NCI-H748 (cell line): ENCODE data around the gene BUD31.
"Not testable (repeated sequence)": the region's sequence is repeated elsewhere in the genome, so short reads cannot be mapped to it uniquely, and the experiment has no call there.

Source experiments
- DNase-seq: peaks from one replicate; lab custom pipeline; 2025; ENCODE audit not compliant: unreplicated experiment; lab: John Stamatoyannopoulos, UW

Gene BUD31

DNA sequence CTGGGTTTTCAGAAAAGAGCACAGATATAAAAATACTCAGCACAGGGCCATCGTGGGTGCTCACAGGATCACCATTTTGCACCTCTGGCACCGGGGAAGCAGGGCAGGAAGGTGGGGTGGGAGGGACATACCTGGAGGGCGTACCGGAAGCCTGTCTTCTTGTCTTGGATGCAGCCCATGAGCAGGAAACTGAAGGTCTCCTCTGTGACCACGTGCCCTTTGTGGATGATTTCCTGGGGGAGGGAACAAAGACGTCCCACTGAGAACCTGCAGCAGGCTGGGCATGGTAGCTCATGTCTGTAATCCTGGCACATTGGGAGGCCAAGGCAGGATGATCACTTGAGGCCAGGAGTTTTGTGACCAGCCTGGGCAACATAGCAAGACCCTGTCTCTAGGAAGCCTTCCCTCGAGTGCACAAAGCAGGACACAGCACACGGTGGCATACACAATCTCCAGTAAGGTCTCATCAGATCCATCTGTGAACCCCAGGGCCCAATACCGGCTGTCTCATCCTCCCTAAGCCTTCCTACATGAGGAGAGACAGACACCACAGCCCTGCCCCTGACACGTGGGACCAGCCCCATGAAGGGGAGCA is 20.3 kb downstream of the BUD31 start:
- no peak for DNase-seq

DNA sequence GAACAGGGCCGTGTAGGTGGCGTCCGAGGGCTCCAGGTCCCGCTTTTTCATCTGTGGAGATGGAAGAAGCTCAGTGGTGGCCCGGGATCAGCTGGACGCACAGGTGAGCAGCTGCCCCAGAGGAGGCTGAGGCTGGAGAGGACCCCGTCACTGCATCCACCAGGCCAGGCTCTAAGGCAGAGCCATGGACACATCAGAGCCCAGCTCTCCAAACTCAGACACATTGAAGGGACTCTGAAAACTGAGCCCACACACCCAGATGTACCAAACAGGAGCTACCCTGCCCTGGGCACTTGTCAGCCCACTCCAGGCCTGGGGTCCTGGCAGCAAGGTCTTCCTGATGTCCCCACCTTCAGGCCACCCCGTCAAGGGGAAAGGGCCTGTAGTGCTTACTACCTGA is 21.0 kb downstream of the BUD31 start:
- DNase-seq: no peak

DNA sequence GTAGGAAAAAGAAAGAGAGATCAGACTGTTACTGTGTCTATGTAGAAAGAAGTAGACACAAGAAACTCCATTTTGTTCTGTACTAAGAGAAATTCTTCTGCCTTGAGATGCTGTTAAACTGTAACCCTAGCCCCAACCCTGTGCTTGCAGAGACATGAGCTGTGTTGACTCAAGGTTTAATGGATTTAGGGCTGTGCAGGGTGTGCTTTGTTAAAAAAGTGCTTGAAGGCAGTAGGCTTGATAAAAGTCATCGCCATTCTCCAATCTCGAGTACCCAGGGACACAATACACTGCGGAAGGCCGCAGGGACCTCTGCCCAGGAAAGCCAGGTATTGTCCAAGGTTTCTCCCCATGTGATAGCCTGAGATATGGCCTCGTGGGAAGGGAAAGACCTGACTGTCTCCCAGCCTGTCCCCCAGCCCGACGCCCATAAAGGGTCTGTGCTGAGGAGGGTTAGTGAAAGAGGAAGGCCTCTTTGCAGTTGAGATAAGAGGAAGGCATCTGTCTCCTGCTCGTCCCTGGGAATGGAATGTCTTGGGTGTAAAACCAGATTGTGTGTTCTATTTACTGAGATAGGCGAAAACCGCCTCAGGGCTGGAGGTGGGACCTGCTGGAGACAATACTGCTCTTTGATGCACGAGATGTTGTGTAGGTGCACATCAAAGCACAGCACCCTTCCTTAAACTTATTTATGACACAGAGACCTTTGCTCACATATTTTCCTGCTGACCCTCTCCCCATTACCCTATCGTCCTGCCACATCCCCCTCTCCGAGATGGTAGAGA is 23.2 kb downstream of the BUD31 start:
- DNase-seq: not testable (repeated sequence)

DNA sequence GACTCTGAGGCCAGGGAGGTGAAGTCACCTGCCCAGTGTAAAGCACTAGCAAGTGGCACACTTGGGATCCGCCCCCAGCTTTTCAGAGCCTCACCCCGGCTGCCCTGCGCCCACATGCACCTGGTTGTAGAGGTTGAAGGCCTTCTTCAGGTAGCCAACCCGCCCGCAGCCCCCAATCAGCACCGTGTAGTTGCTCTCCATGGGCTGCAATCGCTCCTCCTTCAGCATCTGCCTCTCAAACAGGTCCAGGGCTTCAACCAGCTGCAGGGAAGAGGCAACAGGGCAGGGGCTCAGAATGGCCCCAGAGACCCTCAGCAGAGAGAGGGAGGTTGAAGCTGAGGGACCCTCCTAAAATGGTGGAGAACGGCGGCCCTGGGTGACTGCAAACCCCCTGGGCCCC is 24.4 kb downstream of the BUD31 start:
- DNase-seq: no peak

DNA sequence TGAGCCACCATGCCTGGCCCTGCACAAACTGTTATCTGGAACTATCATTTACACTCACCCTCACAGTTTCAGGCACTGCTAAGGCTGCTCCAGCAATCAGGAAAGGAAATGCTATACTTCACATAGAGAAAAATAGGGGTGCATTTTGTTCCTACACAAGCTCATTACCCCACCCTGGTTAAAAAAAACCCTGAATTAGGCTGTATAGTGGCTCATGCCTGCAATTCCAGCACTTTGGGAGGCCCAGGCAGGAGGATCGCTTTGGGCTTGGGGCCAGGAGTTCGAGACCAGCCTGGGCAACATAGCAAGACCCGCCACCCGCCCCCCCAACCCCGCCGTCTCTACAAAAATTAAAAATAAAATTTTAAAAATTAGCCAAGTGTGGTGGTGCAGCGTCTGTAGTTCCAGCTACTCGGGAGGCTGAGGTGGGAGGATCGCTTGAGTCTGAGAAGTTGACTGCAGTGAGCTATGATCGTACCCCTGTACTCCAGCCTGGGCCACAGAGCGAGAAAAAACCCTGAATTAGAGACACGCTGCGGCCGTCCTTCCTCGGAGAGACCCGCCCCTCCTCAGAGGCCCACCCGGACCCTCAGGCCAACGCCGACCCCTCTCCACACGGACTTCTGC is 29.3 kb downstream of the BUD31 start:
- peak; percentile 38 for DNase-seq

DNA sequence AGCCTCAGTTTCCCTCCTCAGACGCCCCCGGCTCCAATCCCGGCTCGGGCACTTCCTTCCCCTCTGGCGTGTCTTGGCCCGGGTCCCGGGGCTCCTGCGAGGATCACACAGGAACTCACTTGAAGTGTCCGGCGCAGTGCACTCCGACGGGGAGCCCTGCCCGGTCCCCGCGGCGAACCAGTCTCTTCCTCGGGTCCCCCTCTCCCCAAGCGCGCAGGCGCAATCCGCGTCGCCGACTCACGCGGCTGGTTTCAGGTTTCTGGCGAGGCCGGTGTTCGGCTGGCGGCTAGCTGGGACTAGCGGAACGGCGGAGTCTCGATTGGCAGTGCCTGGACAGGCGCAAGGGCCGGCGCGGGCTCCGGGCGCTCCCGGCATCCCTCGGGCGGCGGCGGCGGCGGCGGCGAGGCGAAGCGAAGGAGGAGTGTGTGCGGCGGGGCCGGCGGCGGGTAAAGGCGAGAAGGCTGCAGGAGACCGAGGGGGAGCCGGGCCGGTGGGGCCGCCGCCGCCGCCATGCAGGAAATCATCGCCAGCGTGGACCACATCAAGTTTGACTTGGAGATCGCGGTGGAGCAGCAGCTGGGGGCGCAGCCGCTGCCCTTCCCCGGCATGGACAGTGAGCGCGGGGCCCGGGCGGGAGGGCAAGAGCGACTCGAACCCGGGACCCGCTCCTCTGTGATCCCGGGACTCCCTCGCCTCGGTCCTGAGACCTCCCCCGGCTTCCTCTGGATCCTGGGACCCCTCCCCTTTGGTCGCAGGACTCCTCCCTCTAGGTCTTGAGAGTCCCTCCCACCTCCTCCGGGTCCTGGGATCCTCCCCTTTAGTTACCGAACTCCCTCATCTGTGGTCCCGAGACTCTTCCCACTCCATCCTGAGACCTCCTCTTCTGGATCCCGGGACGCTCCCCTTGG is 30.1 kb downstream of the BUD31 start, which contains the start of the genes CPSF4 and PTCD1:
CPSF4 (plus strand) TSS at position 371 of the 908 bp plus-strand sequence; CDS start at position 511, 140 bp downstream.
PTCD1 (minus strand) TSS at position 226 of the 908 bp plus-strand sequence. CDS start 3,556 bp downstream, outside the sequence.
- peak; percentile 94 for DNase-seq

DNA sequence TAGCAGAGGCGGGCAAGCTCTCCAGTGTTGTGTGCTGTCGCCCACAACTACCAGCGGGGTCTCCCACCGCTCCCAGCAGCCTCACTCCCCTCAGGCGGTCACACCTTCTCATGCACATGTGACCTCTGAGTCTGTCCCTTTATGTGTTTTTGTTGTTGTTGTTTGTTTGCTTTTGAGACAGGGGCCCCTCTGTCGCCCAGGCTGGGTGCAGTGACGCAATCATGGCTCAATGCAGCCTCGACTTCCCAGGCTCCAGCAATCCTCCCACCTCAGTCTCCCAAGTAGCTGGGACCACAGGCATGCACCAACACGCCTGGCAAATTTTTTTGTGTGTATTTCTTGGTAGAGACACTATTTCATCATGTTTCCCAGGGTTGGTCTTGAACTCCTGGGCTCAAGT is 31.4 kb downstream of the BUD31 start:
- no peak for DNase-seq

DNA sequence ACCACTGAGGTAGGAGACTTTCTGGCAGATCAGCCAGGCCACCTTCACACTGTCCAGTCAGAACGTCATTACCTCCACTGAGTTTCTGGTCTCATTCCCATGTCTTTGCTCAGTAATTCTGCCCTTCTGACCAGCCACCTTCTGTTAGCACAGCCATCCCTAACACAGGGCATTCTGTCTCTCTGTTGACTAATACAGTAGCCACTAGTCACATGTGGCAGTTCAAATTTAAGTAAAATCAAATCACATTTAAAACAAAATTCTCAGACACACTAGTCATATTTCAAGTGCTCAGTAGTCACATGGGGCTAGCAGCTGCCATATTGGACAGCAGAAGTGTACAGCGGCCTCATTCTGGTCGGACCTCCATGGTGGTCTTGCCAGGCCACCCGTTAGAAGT is 37.3 kb downstream of the BUD31 start:
- DNase-seq: no peak

DNA sequence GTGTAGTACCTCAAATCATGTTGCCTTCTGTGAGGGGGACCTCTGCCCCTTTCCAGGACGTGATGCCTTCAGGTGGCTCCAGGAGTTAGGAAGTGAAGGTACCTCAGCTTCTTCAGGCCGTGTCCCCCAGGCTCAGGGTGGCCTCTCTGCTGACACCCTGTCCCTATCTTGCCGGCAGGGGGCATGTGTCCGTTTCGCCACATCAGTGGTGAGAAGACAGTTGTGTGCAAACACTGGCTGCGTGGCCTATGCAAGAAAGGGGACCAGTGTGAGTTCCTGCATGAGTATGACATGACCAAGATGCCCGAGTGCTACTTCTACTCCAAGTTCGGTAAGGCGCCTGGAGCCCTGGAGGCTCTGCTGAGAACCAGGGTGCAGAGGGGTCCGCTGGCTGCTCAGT is 39.2 kb downstream of the BUD31 start:
- no peak for DNase-seq

DNA sequence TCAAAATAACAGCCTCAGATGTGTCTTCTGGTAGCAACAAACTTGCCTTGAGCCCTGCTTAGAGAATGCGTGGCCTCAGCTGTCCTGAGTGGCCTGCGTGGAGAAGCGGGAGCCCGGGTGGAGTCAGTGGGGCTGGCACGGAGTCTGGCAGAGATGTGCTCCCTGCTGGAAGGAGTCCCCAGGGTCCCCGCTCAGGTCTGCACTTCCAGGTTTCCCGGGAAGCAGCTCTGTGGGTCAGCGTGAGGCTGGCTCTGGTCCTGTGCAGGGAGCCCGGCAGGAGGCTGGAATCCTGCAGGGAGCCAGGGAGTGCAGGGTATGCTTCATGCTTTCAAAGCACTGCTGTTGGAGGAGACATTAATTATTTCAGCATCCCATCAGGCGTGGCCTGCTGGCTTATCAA is 40.1 kb downstream of the BUD31 start:
- no peak for DNase-seq

DNA sequence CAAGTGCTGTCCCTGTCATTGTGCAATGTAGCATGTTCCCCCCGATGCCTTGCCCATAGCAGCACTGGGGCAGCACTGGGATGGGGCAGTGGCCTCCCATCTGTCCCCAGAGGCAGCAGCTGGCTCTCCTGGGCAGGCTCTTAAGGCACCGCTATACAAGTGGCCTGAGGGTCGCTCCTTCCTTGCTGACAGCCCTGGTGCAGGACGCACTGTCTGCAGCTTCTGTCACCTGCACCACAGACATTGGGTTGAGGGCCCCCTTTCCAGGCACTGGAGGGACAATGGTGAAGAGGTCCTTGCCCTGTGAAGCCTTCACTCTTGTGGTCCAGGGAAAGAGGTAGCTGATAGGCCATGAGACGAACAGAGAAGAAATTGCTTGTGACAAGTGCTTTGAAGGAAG is 40.6 kb downstream of the BUD31 start:
- no peak for DNase-seq

DNA sequence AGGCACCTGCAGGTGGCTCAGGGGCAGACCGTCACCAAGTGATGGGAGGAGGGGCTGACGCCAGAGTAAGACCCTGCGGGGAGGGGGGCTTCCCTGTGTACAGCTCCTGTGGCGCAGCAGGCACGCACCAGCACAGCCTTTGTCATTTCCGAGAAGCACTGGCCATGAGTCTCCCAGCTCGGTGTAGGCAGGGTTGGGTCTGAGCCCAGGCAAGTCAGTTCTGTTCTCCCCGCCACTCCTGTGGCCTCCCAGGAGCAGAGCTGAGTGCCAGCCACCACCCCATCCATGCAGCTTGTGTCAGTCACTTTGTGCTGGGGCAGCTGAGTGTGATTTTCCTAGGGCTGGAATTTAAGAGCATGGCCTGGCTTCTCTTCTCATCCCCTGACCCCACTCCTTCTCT is 43.2 kb downstream of the BUD31 start:
- no peak for DNase-seq

DNA sequence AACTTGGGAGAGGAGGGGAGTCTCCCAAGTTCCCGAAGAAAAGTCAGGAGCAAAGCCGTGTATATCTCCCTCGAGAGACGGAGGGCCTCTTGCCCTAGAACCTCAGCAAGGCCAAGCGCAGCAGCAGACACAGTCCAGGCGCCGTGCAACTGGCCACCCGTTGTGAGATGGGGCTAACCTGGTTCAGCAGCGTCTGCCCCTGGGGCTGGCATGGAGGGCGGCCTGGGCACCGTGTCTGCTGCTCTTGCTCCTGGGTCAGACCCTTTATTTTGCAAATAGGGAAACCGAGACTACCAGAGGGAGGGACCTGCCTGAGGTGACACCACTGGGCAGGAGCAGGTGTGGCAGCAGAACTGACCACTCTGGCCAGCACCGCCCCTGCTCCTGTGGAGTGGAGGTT is 43.8 kb downstream of the BUD31 start:
- no peak for DNase-seq

DNA sequence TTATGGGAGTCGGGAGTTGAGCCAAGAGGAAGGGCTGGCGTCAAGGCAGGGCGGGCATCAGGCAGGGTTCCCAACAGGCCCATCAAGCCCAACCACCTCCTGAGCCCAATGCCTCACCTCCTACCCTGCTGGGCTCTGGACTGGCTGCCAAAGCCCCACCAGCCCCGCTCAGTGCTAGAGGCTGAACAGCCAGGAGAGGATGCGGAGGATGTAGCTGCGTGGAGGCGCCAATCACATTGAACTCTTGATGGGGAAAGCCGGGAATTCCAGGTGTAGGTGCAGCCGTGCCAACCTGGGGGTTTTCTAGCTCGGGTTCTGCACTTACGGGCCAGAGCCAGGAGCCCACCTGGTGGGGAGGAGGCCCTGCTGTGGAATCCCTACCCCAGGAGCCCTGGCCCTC is 44.3 kb downstream of the BUD31 start:
- DNase-seq: no peak

DNA sequence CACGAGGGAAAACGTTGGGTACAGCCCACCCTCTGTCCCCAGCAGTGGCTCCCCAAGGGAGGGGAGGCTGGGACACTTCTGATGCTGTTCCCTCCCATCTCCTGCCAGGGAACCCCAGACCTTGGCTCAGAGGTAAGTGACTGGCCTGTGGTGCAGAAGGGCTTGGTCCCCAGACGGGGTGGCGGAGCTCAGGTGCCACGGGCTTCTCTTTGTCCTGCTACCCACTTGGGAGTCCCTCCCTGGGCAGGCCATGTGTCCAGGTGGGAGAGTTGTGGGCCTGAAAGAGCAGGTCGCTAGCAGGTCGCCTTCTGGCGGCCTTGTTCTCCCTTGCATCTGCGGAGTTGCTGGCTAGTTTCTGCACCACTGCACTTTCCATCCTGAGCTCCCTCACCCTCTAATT is 47.1 kb downstream of the BUD31 start:
- DNase-seq: no peak

DNA sequence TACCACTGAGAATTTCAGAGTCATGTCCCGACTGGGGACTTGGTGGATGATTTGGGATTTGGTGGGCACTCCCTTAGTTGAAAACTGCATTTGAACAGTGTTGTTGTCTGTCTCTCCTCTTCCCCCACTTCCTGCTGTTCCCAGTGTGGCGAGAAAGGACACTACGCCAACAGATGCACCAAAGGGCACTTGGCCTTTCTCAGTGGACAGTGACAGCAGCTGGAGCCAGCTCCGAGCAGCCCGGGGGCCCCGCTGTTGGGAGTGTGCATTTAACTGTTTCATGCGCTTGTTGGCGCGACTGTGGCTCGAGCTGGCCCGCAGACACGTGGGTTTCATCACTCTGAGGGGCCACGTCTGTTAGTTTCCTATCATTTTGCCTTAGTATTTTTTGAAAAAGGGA is 47.5 kb downstream of the BUD31 start:
- DNase-seq: no peak

DNA sequence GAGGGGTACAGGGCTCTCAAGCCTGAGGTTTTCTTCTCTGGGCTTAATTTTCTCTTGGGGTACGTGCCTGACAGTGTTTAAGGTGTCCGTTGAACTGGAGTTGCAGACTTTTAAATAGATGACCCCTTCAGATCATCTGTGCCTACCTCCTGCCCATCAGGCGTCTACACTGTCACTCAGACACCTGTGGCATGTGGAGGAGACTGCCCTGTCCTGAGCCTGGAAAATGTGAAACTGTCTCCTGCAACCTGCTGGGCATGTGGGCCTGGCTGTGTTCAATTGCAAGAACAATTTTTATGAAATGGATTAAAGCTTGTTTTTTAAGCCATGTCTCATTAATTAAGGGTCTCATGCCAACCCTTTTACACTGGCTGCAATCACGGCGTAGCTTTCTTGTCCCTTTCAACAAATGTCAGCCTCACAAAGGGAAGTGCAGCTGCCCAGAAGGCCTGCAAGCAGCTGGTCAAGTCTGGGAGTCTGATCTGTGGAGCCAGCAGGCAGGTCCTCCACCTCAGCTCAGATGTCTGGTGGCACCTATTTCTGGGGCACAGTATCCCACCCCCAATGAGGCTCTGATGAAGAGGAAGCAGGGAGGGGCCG is 48.4 kb downstream of the BUD31 start:
- DNase-seq: no peak

DNA sequence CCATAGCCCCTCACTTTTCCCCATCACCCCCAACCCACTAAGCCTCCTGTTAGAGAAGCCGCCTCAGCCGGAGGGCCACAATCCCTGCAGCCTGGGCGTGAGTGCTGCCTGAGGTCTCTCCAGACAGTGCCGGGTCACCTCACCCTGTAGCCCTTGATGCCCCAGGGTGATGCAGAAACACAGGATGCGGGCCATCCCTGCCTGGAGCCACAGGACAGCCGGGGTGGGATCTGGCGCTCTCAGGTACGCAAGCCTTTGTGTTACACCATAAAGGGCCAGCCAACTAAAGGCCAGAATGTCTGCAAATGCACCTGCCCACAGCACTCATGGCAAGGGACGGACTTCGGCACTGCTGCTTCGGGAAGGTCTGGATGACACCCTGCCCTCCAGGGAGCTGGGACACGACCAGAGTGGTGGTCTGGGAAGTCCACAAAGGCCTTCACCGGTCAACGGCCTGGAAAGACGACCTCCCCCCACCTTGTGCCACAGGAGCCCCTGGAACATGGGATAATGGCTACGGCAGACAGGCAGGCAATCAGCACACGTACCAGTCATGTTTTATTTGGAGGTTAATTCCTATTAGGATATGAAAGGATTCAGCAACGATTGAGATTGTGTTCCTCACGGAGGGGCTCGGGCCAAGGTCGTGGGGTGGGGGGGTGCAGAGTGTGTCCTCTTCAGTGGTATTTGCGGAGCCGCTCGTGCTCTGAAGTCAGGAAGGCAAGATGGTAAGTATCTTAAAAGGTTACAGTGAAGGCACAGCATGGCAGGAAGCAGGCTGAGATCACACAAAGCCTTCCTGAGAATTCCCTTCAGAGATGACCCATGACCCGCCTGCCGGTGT is 49.1 kb downstream of the BUD31 start:
- DNase-seq: no peak

DNA sequence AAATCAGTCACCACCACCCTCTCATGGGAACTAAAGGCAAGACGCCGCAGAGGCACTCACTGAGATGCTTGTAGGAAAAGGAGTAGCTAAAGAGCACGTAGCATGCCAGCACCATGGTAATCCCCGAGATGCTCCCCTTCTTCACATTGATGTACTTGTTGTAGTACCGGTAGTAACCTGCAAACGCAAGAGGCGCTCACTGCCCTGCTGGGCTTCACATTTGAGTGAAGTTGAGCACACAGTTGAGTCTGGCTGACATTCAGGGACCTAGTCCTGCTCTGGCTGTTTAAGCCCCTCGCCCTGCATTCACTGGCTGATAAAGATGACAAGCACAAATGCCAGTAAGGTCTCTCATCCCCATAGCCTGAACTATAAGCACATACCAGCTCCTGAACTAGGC is 50.3 kb downstream of the BUD31 start:
- peak; percentile 35 for DNase-seq

DNA sequence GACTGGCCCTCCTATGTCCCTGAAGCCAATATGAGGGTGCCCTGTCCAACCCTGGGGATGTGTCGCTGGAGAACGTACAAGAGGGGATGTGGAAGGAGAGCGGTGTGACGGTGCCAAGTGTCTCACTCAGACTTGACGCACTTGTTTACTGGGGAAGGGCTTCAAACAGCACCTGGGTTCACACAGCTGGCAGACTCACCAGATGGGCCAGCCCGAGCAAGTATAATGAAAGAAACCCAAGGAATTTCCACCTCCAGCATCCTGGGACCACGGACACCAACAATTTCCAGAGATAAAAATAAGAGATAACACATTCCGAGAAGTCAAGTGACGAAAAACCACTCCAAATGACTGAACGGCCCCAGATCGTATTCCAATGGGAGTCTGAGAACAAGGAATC is 51.9 kb downstream of the BUD31 start:
- DNase-seq: no peak
